PC-9 (cell line): ENCODE results near the gene LRRTM4. TPM values are rescaled to one million over a fixed set of nuclear protein-coding genes. Genes with fewer than 3 reads are reported as not detected.

ENCODE experiments used
- BruUV-seq: library from RNA; stranded (reverse); fragments of 400-500 nt; replicated peaks from 2 replicates; lab custom pipeline; 2021; lab: Mats Ljungman, UMichigan
- CTCF ChIA-PET: fragments of 300-600 bp; sonication (Branson Sonifier 250); formaldehyde crosslinking; loops from one replicate; lab custom pipeline; 2022; ENCODE audit warnings: antibody characterized with exemption; lab: Charles Lee
- POLR2A ChIA-PET: fragments of 300-600 bp; sonication (Branson Sonifier 250); formaldehyde crosslinking; loops from one replicate; lab custom pipeline; 2022; ENCODE audit warnings: antibody characterized with exemption; ENCODE audit not compliant: unreplicated experiment; lab: Charles Lee
- DNase-seq, 2 experiments: peaks; one replicate each; pipeline versions ENCODE4 v3.0.0 to v3.0.0-alpha.2; 2015 to 2022; ENCODE audit warnings: mixed read lengths in 1 of 2
- H2AFZ ChIP-seq: fragments of 200-600 bp; sonication (generic); 2 replicates; pipeline ENCODE4 v1.8.1; 2017; ENCODE audit warnings: antibody characterized with exemption
- H3F3A ChIP-seq: fragments of 200-600 bp; sonication (generic); 2 replicates; pipeline ENCODE4 v1.8.1; 2017; ENCODE audit warnings: antibody characterized with exemption, mild to moderate bottlenecking, low read depth; ENCODE audit not compliant: insufficient read depth
- H3K27ac ChIP-seq: fragments of 200-600 bp; sonication (generic); 2 replicates; pipeline ENCODE4 v1.6.1; 2016; ENCODE audit warnings: mixed run types
- H3K27me3 ChIP-seq: fragments of 200-600 bp; sonication (generic); 2 replicates; pipeline ENCODE4 v1.6.1; 2016; ENCODE audit warnings: low read depth, mixed run types; ENCODE audit not compliant: insufficient read depth
- H3K36me3 ChIP-seq: fragments of 200-600 bp; sonication (generic); 2 replicates; pipeline ENCODE4 v1.6.1; 2016; ENCODE audit warnings: low read depth, mixed run types
- H3K4me1 ChIP-seq: fragments of 200-600 bp; sonication (generic); replicated peaks from 2 replicates; pipeline ENCODE4 v1.6.1; 2016; ENCODE audit warnings: mixed run types; ENCODE audit not compliant: insufficient read depth
- H3K4me2 ChIP-seq: fragments of 200-600 bp; sonication (generic); 2 replicates; pipeline ENCODE4 v1.6.1; 2017; ENCODE audit warnings: mixed run types
- H3K4me3 ChIP-seq: fragments of 200-600 bp; sonication (generic); 2 replicates; pipeline ENCODE4 v1.6.1; 2016; ENCODE audit warnings: mixed run types
- H3K79me2 ChIP-seq: fragments of 200-600 bp; sonication (generic); 2 replicates; pipeline ENCODE4 v1.6.1; 2017; ENCODE audit warnings: low read depth, mixed run types
- H3K9me2 ChIP-seq: fragments of 200-600 bp; sonication (generic); 2 replicates; pipeline ENCODE4 v1.8.1; 2017; ENCODE audit warnings: mild to moderate bottlenecking; ENCODE audit not compliant: insufficient read depth
- H3K9me3 ChIP-seq: fragments of 200-600 bp; sonication (generic); 2 replicates; pipeline ENCODE4 v1.8.1; 2016; ENCODE audit warnings: low read depth; ENCODE audit not compliant: insufficient read depth
- H4K20me1 ChIP-seq: fragments of 200-600 bp; sonication (generic); 2 replicates; pipeline ENCODE4 v1.8.1; 2017; ENCODE audit not compliant: insufficient read depth
- EZH2 ChIP-seq: fragments of 200-600 bp; sonication (generic); IDR thresholded peaks from 2 replicates; pipeline ENCODE4 v1.8.0; 2017; ENCODE audit warnings: antibody characterized with exemption, low read depth
- intact Hi-C: fragments of 100-400 bp; cut with micrococcal nuclease; formaldehyde crosslinking; loops from one replicate; pipeline ENCODE4 v1.10.0; 2022; ENCODE audit not compliant: unreplicated experiment
- total RNA-seq: library from RNA; stranded (reverse); gene quantifications from 2 replicates; pipeline ENCODE4 v1.2.3, GENCODE V29; 2021
- TF ChIP-seq, protein P1 (sequence below): fragments of 200-600 bp; sonication (generic); conservative IDR thresholded peaks from 2 replicates; pipeline ENCODE4 v1.6.1; 2017; ENCODE audit warnings: mixed run types, antibody characterized with exemption, mild to moderate bottlenecking, moderate library complexity

LRRTM4 gene
- total RNA-seq, 1 experiment from 2014 or later, result 2.2 TPM

DNA sequence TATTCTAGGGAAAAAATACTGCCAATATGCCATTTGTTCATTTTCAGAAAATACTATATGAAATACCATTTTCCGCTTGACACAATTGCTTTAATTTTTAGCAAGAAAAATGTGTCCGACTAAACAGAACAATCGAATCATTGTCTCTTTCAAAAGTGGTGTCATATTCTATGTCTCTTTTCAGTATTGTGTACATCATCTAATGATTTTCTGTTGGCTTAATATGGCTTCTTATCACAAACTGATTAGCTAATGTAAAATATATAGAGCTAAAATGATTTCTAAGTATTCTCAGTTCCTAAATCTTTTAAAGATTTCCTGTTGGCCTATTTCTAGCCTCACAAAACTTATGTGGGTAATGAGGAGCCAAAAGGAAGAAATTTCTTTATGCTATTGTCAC is 436.6 kb downstream of the LRRTM4 start:
- TF ChIP-seq, protein P1, sequence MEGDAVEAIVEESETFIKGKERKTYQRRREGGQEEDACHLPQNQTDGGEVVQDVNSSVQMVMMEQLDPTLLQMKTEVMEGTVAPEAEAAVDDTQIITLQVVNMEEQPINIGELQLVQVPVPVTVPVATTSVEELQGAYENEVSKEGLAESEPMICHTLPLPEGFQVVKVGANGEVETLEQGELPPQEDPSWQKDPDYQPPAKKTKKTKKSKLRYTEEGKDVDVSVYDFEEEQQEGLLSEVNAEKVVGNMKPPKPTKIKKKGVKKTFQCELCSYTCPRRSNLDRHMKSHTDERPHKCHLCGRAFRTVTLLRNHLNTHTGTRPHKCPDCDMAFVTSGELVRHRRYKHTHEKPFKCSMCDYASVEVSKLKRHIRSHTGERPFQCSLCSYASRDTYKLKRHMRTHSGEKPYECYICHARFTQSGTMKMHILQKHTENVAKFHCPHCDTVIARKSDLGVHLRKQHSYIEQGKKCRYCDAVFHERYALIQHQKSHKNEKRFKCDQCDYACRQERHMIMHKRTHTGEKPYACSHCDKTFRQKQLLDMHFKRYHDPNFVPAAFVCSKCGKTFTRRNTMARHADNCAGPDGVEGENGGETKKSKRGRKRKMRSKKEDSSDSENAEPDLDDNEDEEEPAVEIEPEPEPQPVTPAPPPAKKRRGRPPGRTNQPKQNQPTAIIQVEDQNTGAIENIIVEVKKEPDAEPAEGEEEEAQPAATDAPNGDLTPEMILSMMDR, result no peak
- no peak for TF ChIP-seq EZH2
- no peaks in the 10 kb centered on the region for H3K36me3 ChIP-seq

DNA sequence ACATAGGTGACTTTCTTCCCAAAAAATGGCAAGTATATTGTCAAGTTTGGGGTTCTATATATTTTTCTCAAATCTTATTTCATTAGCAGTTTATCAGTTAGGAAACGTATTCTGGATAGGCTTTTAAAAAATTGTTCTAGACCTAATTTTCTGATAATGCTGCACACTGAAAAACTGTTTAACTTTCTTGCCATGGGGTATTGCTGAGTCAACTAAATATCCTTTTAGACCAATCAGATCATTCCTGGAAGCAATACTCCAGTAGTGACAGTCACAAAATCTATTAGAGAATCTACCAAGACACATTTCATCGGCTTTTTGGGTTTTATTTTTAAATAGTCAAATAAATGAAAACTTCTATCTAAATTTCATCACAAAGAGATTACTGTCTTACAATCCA is 440.6 kb downstream of the LRRTM4 start:
- Histone ChIP-seq H3K27ac (no peak overlapping the region), H3K4me2 (no peak overlapping the region), H3K9me3 (no peaks in the 10 kb centered on the region), H3K36me3 (no peaks in the 10 kb centered on the region), H4K20me1 (no peaks in the 10 kb centered on the region), H2AFZ (no peak overlapping the region), H3K79me2 (no peaks in the 10 kb centered on the region), H3K4me3 (no peak overlapping the region), H3K4me1 (no peaks in the 10 kb centered on the region), H3K27me3 (no peaks in the 10 kb centered on the region), H3F3A (no peaks in the 10 kb centered on the region), H3K9me2 (no peaks in the 10 kb centered on the region)
- DNase-seq, result no peak
- ChIA-PET POLR2A (no interaction called here), CTCF (no interaction called here)
- TF ChIP-seq EZH2, result no peak
- TF ChIP-seq, protein P1, result no peak
- intact Hi-C loops, result no loop called here
- no TSS peak for BruUV-seq

More for the DNA sequence above, 436.6 kb downstream of the LRRTM4 start:
- no peak overlapping the region for H3K27ac ChIP-seq
- H3K27me3 ChIP-seq, result no peaks in the 10 kb centered on the region
- intact Hi-C loops, result no loop called here
- no peaks in the 10 kb centered on the region for H3K79me2 ChIP-seq
- H2AFZ ChIP-seq, result no peak overlapping the region
- no peaks in the 10 kb centered on the region for H3F3A ChIP-seq
- ChIA-PET POLR2A (no interaction called here), CTCF (no interaction called here)
- H3K4me3 ChIP-seq, result no peak overlapping the region
- H4K20me1 ChIP-seq, result no peaks in the 10 kb centered on the region
- no TSS peak for BruUV-seq
- H3K4me1 ChIP-seq, result no peaks in the 10 kb centered on the region
- no peaks in the 10 kb centered on the region for H3K9me2 ChIP-seq
- H3K4me2 ChIP-seq, result no peak overlapping the region
- H3K9me3 ChIP-seq, result no peaks in the 10 kb centered on the region
- DNase-seq, result no peak

DNA sequence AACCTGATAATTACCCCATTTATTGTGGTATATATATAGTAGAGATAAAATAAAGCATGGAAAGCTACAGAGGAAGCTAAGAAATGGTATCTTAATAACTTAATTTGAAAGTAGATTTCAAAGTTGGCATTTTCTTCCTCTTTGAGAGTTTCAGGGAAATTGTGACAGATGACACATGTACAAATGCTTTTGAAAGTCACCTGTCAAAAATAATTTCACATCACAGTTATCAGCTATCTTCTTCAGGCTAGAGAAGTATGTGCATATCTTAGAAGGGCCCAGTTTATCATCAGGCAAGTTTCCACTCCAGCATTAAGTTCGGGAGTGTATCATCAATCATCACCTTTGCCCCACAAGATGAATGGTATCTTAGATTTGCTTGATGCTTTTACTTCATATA is 457.9 kb downstream of the LRRTM4 start:
- POLR2A ChIA-PET, result no interaction called here
- CTCF ChIA-PET, result no interaction called here
- Histone ChIP-seq H3K36me3 (no peaks in the 10 kb centered on the region), H3K27me3 (no peaks in the 10 kb centered on the region), H3K9me3 (no peaks in the 10 kb centered on the region), H3K27ac (no peak overlapping the region), H3F3A (no peaks in the 10 kb centered on the region), H2AFZ (no peak overlapping the region), H4K20me1 (no peaks in the 10 kb centered on the region), H3K79me2 (no peaks in the 10 kb centered on the region), H3K4me2 (no peak overlapping the region), H3K4me1 (no peaks in the 10 kb centered on the region), H3K9me2 (no peaks in the 10 kb centered on the region; the same call in 1 of the 2 replicates), H3K4me3 (no peak overlapping the region)
- no TSS peak for BruUV-seq
- TF ChIP-seq, protein P1, result no peak
- TF ChIP-seq EZH2, result no peak
- DNase-seq, result no peak
- intact Hi-C loops, result no loop called here
